ENCODE data around the gene COX10.
"Not testable (repeated sequence)": the region's sequence is repeated elsewhere in the genome, so short reads cannot be mapped to it uniquely, and the experiment has no call there.

Gene COX10

DNA sequence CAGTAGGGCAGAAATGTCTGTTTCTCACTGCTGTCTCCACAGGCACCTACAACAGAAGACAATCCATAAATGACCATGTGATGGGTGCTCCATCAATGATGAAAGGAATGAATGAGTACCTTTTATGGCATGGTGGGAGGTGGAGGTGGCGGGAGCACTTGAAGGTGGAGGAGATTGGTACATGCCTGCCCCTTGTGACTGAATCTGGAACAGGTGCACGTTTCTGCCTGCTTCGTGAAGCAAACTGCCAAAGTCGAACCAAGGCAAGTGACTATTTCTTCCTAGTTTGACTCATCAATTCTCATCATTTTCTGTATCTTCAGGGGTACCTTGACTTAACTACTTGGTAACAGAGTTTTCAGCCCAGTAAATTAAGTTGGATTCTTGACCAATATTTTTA, 141.9 kb downstream of the COX10 start:
- no peak for DNase-seq

- DNase-seq = no peak
Measured at GRCh38 chr17:14211801-14212200, 142.5 kb downstream of the COX10 start.

DNA sequence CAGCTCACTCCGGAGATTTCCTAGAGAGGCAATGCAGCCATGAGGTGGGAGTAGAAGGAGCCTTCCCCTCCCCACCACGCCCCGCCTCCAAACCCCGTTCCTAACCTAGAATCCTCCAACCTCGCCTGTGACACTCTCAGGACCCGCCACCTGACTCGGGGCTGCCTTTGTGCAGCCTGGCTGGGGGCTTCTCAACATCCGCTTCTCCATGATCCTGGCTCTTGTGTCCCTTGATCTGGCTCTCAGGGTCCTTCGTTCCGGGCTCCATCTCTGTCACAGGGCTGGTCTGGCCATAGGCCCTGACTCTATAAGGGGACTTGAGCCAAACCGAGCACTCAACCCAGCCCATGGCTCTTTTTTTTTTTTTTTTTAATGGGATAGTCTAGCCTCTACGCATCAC, 143.1 kb downstream of the COX10 start:
- no peak for DNase-seq

GRCh38 chr17:14214271-14214670, 145.0 kb downstream of the COX10 start:
- no peak for DNase-seq

DNA sequence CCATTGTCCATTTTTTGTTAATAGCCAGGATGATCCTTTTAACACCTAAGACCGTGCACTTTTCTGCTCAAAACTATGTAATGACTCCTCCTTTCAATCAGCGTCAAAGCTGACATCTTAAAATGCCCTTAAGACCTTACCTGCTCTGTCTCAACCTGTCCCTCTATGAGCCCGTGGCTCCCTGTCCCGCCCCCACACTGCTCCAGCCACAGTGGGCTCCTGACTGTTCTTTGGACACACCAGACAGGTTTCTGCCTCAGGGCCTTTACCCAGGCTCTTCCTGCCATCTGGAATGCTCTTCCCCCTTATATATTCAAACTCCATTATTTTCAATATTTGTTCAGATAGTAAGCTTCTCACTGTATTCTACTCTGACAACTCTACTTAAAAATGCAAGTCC, 153.3 kb downstream of the COX10 start:
- DNase-seq = no peak

DNA sequence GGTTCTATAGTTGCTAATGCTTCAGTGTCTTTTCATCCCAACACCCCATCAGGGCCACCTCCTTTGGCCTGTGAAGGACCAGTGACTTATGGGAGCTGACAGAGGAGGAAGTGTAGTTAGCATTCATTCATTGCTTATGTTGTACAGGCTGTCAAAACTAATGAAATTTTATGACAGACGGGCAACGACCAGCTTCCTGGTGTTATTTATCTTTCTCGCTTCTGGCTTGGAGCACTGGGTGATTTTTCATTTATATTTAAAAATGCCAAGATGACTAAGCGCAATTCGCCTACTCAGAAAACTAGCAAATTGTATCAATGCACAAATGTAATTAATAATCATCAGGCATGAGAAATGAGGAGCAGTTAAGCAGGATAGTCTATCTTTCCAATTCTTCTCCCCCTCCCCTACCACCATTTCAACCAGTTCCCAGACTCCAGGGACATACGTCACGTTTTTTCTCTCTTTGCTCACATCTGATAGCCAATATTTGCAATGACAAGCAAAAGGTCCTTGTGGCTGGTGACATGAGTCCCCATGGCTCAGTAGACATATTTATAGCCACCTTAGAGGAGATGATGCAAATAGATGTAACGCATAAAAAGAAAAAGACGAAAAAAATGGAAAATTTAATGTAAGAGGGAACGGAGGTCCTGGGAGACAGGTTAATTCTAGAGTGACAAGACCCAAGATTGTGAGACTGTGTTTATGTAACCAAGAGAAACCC, 156.1 kb downstream of the COX10 start:
- DNase-seq = no peak

GRCh38 chr17:14227052-14227451, 157.7 kb downstream of the COX10 start:
- no peak for DNase-seq

GRCh38 chr17:14228903-14229302, 159.6 kb downstream of the COX10 start:
- DNase-seq = no peak

DNA sequence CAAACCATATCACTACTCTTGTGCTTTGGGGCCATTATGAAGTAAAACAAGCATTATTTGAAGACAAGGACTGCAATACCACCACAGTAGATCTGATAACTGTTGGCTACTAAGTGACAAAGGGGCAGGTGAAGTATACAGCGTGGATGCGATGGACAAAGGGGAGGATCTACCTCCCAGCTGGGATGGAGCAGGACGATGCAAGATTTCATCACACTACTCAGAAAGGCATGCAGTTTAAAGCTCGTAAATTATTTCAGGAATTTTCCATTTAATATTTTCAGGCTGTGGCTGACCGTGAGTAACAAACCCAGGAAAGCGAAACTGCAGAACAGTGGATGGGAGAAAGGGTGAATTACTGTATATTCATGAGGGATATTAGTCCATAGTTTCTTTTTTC, 161.9 kb downstream of the COX10 start:
- not testable (repeated sequence) for DNase-seq

DNA sequence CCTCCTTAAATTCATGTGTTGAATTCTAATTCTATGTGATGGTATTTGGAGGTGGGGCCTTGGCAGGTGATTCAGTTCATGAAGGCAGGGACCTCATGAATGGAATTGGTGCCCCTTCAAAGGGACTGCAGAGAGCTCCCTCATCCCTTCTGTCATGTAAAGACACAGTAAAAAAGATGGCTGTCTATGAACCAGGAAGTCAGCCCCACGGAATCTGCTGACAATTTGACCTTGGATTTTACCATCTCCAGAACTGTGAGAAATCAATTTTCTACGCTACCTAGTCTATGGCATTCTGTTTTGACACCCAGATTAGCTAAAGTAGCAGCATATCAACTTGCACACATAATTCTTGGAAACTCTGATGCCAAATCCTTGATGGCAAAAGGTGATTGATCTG, 165.7 kb downstream of the COX10 start:
- not testable (repeated sequence) for DNase-seq

DNA sequence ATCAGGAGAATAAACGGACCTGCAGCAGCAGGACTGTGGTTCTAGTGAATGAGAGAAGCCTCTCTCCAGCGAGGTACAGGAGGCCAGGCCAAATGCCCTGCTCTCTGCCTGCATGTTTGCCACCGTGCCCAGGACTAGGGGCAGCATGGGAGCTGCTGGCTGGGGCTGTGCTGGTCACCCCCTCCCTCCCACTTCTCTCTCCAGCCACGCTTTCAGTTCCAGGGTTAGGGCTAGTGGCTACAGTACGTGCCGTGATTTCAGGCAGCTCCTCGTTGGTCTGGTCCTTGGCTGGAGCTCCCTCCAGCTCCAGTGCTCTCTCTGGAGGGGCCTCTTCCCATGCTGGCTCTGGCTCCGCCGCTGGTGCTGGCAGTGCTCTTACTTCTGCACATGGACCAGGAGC, 166.7 kb downstream of the COX10 start:
- DNase-seq = not testable (repeated sequence)

GRCh38 chr17:14236762-14237161, 167.5 kb downstream of the COX10 start, which contains the start of gene CDRT15:
TSS of gene CDRT15 (minus strand) at chr17:14236862. CDS start at chr17:14236833, 29 bp downstream.
- DNase-seq = not testable (repeated sequence)

DNA sequence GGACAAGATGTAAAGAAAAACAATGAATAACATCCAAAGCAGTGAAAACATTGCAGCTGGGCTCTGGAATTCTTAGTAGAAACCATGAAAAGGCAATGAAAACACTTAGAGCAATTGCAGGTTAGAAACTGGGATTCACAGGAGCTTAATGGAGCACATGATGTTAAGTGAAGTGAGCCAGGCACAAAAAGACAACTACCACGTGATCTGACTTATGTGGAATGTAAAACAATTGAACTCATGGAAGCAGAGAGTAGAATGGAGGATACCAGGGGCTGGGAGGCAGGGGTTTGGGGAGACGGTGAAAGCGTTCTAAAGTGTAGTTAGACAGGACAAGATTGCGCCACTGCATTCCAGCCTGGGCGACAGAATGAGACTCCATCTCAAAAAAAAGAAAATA, 170.0 kb downstream of the COX10 start:
- DNase-seq = not testable (repeated sequence)

- DNase-seq = no peak
Measured at GRCh38 chr17:14245002-14245401, 175.7 kb downstream of the COX10 start.

DNA sequence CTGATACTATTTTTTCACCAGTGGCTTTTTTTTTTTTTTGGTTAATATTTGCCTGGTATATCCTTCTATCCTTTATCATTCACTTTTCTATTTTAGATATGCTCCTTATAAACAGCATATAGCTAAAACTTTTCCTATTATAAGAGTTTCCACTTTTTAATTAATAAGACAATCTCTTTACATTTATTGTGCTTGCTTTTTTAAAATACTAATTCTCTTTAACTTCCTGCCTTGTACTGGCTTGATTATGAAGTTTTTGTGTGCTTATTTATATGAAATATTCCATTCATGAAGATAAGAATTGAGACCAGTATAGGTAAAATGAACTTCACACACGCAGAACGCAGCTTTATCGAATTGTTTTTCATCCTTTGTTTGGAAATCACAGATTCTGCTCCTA, 176.3 kb downstream of the COX10 start:
- DNase-seq = no peak
